Nucleus accumbens (tissue), 56 donors: ENCODE data around the gene SLC35A1.

Experiments
- DNase-seq, 56 donors: peaks; one replicate each; lab custom pipeline; 2025; lab: John Stamatoyannopoulos, UW

SLC35A1 gene

DNA sequence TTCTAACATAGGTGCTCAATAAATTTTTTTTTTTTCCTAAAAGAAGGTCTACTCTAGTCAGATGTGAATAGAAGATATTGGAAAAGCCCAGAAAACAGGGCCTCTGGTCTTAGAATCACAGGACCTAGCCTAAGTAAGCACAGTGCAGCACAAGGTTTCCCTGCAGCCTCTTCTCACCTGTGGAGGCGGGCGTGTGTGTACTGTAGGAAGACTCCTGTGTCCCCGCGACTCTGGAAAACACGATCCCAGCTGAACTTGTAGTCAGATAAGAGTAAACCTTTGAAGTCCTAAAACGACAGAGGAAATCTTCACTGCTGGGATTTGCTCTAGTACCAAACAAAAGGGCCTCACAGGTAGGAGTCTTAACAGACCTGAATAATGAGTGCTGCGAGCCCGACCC lies 45.7 kb downstream of the SLC35A1 start:
- DNase-seq: peak in 1 of 56 donors; percentile 3

DNA sequence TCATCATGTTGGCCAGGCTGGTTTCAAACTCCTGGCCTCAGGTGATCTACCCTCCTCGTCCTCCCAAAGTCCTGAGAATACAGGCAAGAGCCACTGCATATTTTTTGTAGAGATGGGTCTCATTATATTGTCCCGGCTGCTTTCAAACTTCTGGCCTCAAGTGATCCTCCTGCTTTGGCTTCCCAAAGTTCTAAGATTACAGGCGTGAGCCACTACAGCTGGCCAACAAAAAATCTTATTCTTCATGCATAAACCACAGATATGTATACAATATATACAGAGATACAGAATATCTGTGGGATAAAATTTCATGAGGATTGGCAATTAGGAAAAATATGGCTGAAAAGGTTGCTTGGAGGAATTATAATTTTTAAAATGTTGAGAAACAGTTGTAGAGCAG lies 49.9 kb downstream of the SLC35A1 start:
- DNase-seq: no peak

DNA sequence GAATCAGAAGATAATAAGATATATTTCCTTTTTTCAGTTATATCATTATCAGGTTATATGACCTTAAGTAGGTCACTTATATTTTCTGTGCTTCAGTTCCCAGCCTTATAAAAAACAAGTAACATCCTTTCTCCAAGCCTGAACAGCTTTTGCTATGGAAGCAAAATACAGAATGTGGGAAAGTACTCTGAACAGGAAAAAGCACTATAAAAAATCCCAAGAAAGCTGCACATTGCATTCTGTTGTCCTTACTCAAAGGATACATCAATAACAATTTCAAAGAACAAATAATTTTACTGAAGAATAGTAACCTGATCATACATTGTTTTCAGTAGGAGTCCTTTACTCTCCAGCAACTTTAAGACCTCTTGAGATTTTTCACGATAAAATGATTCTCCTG lies 56.4 kb downstream of the SLC35A1 start:
- DNase-seq: no peak

DNA sequence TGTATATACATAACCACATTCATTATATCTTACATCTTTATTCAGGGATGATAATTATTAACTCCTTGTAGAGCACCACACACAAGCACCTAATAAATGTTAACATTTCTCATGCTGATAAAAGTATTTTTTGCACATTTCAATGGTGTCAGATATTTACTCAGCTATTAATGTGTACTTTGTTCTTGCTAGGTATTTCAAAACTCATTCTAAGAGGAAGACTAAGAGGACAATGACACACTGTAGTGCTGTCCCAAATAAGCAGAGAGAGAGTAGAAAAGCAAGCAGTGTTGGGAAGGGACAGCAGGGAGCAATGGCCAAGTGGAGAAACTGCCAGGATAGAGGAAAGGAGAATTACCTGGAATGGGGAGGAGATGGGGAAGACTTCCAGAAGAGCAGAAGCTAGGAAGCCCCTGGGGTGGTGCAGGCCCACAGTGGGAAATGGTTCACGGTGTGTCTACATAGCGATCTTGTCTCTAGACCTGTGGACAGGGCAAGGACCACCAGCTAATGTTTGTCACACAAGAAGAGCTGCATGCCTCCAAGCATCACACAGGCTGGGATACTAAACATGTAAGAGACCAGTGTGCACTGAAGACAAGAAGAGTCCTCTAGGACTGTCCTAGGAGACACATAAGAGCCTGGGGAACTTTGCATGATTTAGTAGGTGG lies 61.7 kb downstream of the SLC35A1 start:
- DNase-seq: no peak

DNA sequence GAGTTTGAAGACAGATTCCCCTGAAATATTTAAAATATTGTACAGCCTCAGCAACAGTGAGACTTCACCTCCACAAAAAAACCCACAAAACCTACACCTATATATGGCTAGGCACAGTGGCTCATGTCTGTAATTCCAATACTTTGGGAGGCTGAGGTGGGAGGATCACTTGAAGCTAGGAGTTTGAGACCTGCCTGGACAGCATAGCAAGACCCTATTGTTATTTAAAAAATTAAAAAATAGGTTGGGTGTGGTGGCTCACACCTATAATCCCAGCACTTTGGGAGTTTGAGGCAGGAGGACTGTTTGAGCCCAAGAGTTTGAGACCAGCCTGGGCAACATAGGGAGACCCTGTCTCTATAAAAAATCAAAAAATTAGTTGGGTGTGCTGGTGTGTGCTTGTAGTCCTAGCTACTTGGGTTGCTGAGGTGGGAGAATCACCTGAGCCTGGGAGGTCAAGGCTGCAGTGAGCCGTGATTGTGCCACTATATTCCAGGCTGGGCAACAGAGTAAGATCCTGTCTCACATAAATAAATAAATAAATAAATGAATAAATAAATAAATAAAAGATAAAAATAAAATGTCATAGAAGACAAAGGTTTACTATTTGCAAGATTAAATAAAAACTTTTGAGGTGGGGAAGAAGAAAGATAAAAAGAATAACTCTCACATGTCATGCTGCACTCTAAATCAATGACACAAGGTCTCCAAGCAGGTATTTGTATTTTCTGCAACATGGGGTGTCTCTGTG lies 65.9 kb downstream of the SLC35A1 start:
- DNase-seq: no peak

DNA sequence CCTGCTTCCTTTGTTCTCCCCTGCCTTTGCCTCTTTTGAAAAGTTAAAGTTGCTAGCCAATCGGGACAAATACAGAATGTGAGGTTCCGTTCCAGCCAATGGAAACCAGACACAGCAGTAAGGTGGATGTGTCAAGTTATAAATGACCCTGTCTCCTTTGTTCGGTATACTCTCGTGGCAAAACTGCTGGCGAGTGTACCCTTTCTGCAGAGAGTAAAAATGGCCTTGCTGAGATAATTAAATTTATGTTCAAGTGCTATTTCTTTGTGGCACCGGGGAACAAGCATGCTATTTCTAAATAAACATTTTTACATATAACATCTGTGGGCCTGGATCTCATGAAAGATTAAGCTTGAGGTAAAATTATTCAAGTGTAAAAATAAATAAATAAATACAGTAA lies 66.8 kb downstream of the SLC35A1 start:
- no peak for DNase-seq

DNA sequence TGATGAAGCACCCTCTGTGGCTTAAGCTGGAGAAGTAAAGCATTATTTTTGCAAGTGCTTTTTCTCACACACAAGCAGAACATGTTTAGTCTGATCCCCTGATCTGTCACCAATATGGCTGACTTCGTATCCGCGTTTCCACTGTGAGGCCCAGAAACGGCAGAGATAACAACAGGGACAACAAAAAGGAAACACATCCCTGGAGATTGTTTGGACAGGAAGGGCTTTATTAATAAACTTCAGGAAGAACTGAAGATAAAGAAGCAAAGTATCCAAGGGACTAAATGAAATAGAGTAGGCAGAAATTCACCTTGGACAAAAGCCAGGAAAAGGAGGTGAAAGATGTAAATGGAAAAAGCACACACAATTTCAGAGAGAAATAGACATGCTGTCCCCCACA lies 67.8 kb downstream of the SLC35A1 start:
- no peak for DNase-seq

DNA sequence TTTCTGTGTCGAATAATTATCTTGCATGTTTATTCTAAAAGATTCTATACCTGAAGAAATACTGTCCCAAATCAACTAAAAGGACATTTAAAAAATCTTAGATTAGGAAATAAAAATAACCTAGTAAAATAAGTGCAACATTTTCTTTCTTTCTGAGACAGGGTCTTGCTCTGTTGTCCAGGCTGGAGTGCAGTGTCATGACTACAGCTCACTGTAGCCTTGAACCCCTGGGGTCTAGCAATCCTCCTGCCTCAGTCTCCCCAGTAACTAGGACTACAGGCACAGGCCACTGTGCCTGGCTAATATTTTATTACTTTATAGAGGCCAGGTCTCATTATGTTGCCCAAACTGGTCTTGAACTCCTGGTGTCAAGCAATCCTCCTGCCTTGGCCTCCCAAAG lies 68.3 kb downstream of the SLC35A1 start:
- DNase-seq: no peak

DNA sequence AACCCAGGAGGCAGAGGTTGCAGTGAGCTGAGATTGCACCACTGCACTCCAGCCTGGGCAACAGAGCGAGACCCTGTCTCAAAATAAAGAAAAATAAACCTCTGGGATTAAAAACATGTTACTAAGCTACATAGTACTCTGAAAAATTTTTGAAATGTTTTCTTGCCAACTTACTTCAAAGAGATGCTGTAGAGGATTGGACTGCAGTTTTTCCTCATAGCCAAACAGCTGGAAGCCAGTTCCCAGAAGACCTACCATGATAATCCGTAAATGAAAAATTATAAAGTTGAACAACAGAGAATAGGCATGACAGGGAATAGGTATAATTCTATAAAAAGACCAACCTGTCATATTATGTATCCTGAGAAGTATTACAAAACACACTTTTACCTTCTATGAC lies 69.0 kb downstream of the SLC35A1 start:
- no peak for DNase-seq

DNA sequence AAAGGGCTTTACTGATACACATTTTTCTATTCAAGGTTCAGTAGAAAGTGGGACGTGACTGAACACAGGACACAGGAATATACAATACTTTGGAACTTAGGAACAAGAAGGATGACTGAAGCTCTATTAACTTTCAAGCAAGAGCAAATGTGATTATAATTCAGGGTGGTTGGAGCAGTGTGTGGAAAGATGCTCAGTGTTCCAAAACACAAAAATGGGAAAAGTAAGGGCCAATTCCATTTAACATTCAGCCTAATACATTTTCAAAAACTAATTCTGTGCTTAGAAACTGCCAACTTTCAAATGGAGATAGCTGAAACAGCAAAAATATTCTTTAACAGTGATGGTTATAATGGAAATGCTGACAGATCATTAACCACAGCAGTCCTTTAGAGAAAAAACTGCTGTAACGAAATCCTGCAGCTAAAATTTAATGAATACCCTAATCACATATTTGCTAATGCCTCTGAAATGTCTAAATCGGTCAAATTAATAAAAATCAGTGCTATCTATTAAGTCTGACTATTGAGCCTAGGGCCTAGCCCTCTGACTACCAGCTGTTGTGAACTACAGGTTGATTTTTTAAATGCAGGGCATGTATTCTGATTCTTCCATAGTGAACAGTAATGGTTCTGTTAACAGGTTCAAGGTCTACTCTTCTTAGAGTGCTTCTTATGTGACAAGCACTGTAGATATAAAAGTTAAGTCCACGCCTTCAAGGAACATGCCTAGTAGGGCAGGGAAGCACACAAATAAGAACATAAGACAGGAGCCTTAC lies 71.1 kb downstream of the SLC35A1 start:
- no peak for DNase-seq

DNA sequence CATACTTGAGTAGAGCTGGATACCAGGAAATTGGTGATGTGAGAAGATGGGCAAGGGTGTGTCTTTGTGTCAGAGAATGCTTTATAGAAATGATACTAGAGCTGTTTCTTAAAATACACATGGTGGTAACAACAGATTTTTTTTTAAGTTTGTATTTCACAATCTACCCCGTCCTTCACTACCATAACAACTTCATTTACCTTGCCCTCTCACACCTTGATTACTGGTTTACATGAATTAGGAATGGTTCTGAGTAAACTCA lies 71.6 kb downstream of the SLC35A1 start:
- no peak for DNase-seq

DNA sequence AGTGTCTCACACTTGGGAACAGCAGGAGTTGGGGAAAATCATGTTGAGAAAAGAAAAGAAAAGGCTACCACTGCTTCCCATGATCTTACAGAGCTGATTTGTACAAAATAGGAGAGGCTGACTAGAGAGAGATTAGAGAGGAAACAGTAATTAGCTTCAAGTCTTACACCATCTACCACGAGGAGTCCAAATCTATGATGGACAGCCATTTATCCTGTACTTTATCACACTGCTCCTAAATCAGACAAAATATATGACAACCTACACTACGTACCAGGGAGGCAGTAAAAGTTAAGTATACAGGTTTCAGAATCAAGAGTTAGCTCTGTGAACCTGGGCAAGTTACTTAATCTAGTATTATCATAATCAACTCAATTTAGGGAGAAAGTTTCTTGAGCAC lies 79.0 kb downstream of the SLC35A1 start:
- DNase-seq: no peak

DNA sequence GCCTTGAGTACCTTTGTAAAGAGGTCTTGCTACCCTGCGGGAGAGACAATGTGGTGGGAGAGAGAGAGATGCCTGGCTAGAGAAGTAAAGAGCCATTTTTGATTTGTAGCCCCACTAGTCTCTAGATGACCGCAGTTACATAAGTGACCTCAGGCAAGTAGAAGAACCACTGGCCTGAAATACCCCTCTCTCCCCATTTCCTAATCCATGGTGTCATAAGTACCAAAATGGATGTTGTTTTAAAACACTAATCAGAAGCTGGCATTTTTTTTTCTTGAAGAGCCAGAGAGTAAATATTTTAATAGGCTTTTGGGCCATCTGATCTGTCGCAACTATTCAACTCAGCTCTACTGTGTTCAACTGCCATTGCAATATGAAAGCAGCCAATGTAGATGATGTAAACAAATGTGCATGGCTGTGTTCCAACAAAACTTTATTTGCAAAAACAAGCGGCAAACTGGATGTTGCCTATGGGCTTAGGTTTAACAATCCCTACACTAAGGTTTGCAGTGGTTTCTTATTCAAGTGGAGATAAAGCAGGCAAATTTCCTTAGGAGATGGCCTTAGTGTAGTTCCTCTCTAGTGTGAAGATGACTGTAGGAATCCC lies 80.5 kb downstream of the SLC35A1 start:
- DNase-seq: no peak

DNA sequence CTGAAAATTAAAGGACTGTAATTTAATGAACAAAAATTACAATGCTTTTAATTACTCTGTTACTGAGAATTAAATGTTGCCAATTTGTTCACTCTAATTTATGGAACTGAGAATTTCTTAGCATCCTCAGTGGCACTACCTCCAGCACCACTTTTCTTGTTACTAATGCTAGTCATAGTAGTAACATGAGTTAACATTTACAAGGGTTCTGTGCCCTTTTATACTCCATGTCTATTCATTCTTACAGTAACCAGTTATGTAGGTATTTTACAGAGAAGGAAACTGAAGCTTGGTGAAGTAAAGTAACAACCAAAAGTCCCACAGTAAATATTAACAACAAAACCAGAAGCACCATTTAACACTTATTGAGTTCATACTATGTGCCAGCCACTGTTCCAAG lies 82.7 kb downstream of the SLC35A1 start:
- DNase-seq: no peak

DNA sequence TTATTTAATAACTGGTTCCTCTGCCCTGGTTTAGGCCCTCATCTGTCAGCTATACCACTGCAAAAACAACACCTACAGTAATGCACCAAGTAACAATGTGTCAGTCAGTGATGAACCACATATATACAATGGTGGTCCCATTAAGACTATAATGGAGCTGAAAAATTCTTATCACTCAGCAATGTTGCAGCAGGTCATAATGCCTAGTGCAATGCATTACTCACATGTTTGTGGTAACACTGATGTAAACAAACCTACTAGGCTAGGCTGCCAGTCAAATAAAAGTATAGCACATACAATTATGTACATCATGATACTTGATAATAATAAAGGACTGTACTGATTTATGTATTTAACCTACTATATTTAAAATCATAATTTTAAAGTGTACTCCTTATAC lies 85.7 kb downstream of the SLC35A1 start:
- no peak for DNase-seq

DNA sequence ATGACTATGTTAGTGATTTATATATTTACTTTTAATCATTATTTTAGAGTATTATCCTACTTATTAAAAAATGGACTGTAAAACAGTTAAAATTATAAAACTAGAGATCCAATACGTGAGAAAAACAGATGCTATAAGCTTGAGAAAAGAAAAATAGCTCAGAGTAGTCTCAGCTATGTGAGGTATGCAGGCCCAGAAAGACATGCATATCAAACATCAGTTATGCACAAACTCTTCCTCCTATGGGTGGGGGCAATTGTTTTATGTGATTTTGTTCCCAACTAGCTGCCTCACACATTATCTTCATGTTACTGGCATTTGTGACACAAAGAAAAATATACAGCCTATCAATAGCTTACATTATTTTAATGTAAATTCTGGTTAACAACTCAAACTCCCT lies 88.2 kb downstream of the SLC35A1 start:
- no peak for DNase-seq
